NT2/D1 (cell line): ENCODE measurements around the gene CTAGE4.
"Not testable (repeated sequence)": the region's sequence is repeated elsewhere in the genome, so short reads cannot be mapped to it uniquely, and the experiment has no call there.

Experiments used
- YY1 ChIP-seq: IDR thresholded peaks from 2 replicates; pipeline ENCODE4 v1.6.1; 2011; ENCODE audit not compliant: insufficient read length, insufficient read depth
- ZNF274 ChIP-seq: IDR thresholded peaks from 2 replicates; pipeline ENCODE4 v1.6.1; 2011; ENCODE audit warnings: mild to moderate bottlenecking, low read depth, low read length

DNA sequence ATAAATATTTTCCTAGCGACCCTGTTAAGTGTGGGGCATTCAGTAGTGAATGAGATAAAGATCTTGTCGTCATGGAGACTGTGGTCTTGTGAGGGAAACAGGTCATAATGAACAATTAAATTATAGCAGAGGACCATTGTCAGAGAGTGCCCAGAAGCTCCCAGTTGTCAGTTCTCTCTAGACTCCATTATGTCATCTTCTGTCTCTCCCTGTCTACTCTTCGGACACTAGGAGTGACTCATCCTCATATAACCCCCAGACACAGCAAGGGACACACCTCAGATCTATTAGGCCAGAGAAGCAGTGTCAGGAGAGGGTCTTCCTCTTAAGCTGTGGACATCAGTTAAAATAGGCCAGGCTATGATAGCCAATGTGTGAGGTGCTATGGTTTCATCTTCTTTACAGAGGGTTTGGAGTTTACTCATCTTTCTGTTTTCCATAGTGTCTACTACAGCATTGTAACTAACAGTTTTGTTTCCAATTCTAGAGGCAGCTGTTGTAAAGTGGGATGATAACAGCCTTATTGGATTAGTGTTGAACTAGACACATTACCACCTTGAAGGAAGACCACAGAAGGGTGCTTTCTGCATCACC lies 5.4 kb downstream of the CTAGE4 start:
- TF ChIP-seq ZNF274, YY1: not testable (repeated sequence)
